Medulla oblongata (tissue), 1 donor: Measurements from ENCODE around the gene FES.
"Not testable (repeated sequence)": the region's sequence is repeated elsewhere in the genome, so short reads cannot be mapped to it uniquely, and the experiment has no call there.

Source experiments
- DNase-seq: peaks from one replicate; pipeline ENCODE4 v3.0.0-alpha.2; 2015; ENCODE audit errors: extremely low spot score

FES gene

GRCh38 chr15:90909976-90910375, 25.7 kb downstream of the FES start:
- DNase-seq = no peak

DNA sequence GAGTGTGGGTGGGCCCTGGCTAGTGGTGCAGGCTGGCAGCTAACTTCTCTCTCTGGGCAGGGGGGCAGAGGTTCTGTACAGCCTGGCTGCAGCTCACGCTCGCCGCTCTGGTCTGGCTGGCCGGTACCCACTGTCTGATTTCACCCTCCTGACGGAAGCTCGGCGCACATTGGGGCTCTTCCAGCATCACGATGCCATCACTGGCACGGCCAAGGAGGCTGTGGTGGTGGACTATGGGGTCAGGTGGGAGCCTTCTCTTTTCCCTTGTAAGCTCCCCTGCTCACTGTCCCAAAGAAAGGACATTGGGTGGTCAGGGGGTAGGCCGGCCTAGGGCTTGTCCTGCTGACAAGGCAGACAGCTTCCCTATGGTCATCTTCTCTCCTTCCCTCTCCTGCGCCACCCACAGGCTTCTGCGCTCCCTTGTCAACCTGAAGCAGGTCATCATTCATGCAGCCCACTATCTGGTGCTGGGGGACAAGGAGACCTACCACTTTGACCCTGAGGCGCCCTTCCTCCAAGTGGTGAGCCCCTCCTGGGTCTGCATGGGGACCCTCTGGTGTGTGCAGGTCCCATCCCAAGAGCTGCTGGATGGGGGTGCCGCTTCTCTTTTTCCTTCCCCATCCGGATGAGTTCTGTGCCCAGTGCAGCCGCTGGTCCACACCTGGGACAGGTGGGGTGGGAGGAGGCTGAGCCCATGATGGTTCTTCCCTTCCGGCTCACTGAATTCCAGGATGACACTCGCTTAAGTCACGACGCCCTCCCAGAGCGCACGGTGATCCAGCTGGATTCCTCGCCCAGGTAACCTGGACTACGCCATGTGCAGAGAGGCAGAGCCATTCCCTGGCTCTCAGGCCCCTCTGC, 26.4 kb downstream of the FES start:
- no peak for DNase-seq

GRCh38 chr15:90911302-90911623, 27.0 kb downstream of the FES start:
- DNase-seq = no peak

GRCh38 chr15:90911906-90912769, 27.8 kb downstream of the FES start:
- DNase-seq = no peak

- DNase-seq = no peak
Measured at GRCh38 chr15:90912770-90913075, 28.4 kb downstream of the FES start.

GRCh38 chr15:90913398-90913944, 29.2 kb downstream of the FES start:
- no peak for DNase-seq

DNA sequence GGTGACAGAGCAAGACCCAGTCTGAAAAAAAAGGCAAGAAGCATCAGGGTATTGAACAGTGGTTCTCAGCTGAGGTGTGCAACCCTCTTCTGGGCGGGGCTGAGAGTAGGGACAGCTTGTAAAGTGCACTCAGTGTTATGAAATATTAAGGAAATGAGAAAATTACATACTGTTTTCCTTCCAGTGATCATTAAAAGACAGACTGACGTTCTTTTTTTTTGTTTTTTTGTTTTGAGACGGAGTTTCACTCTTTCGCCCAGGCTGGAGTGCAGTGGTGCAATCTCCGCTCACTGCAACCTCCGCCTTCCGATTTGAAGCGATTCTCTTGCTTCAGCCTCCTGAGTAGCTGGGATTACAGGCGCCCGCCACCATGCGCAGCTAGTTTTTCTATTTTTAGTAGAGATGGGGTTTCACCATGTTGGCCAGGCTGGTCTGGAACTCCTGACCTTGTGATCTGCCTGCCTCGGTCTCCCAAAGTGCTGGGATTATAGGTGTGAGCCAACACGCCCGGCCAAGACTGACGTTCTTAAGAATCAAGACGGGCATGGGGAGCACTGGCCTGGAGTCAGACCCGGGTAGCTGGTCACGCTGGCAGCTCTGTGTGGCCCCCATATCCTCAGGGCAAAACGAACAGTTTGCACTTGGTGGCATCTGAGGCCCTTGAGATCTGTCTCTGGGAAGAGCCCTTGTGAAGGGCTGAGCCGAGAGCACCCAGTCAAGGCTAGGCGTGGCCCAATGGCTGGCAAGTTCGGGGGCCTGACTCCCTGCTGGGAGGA, 30.2 kb downstream of the FES start:
- DNase-seq = no peak

- no peak for DNase-seq
Measured at GRCh38 chr15:90915216-90915807, 31.0 kb downstream of the FES start.

GRCh38 chr15:90915808-90916440, 31.6 kb downstream of the FES start:
- DNase-seq = peak; percentile 65

DNA sequence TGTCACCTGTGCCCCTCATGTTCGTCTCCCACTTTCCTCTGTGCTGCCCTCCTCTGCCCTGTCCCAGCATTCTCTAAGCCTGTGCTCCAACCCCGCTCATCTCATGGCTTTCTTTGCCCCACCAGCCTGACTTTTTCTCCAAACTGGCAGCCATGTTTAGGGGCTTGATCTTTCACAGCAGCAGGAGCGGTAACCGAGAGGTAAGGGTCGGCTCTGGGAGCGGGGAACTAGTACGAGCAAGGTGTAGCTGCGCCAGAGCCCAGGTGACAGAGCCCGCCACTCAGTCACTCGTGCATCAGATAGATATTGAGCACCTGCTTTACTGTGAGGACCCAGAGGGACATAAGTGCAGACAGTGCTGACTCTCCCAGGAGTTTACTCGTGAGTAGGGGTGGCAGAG, 32.2 kb downstream of the FES start:
- no peak for DNase-seq

DNA sequence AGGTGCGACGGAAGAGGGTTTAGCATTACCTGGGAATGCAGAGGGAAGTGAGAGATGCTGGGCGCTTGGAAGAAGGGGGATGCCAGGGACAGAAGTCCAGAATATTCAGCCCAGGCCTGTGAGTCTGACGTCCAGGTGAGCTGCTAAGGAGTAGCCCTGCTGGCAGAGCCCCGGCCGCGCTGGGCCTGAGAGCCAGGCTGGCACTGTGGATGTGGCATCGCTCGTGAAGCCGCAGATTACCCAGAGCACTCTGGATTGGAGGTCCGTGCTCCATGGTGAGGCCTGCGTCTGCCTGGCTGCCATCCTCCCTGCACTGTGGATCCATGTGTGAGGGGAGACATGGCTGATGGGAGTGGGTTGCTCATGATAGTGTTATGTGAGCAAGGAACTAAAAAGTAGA, 33.3 kb downstream of the FES start:
- DNase-seq = no peak

- DNase-seq = no peak
Measured at GRCh38 chr15:90918034-90918788, 33.9 kb downstream of the FES start.

- no peak for DNase-seq
Measured at GRCh38 chr15:90918835-90919234, 34.5 kb downstream of the FES start.

GRCh38 chr15:90921887-90922286, 37.6 kb downstream of the FES start:
- no peak for DNase-seq

GRCh38 chr15:90922712-90923322, 38.5 kb downstream of the FES start:
- DNase-seq = not testable (repeated sequence)

DNA sequence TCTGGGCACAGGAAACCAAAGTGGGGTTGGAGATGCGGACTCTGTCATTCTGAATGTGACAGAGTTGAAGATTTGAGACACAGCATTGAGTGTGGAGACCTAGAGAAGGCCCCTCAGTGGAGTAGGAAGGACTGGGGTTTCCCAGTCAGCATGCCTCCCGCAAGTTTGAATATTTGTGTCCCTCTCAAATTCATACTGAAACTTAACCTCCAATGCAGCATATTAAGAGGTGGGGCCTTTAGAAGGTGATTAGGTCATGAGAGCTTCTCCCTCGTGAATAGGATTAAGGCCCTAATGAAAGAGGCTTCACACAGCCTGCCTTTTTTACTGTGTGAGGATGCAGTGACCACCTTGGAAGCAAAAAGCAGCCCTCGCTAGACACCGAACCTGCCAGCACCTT, 40.1 kb downstream of the FES start:
- no peak for DNase-seq

- not testable (repeated sequence) for DNase-seq
Measured at GRCh38 chr15:90926766-90927165, 42.5 kb downstream of the FES start.

DNA sequence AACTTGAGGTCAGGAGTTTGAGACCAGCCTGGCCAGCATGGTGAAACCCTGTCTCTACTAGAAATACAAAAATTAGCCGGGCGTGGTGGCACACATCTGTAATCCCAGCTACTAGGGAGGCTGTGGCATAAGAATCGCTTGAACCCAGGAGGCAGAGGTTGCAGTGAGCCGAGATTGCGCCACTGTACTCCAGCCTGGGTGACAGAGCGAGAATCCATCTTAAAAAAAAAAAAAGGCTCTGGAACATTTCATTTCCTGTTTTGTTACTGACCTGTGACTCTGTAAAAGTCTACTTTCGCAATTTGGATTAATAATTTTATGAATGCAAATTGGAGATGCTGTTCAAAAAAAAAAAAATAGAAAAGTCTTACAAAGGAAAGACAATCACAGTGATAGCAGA, 43.8 kb downstream of the FES start:
- DNase-seq = not testable (repeated sequence)

DNA sequence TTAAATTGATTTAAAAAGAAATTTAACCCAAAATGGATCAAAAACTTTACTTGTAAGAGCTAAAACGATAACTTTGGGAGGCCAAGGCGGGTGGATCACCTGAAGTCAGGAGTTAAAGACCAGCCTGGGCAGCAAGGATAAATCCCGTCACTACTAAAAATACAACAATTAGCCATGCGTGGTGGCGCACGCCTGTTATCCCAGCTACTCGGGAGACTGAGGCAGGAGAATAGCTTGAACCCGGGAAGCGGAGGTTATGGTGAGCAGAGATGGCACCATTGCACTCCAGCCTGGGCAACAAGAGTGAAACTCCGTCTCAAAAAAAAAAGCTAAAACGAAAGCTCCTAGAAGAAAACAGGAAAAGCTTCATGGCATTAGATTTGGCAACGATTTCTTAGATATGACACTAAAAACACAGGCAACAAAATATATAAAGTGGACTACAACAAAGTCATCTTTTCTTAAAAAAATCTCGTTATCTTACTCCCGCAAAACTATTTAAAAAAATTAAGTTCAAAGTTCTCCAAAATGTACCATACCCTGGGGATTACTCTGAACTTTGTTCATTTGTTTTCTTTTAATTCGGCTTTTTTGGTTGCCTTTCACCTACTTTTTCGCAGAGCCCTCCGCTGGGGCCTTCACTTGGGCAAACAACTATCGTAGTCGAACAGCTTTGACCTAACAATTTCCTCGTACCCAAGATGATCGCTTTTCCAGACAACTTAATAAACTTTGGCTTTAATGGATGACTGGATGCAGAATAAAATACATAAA, 45.1 kb downstream of the FES start:
- DNase-seq = no peak
